HEK293T (cell line): ENCODE data around the gene ZNF155.

Source experiments
- CTCF ChIA-PET: fragments of 350-600 bp; formaldehyde crosslinking; extraction: SDS; loops from one replicate; lab custom pipeline; 2021; ENCODE audit warnings: antibody characterized with exemption, inconsistent platforms; lab: Yijun Ruan, JAX
- POLR2A ChIA-PET: fragments of 350-600 bp; formaldehyde crosslinking; extraction: SDS; loops from one replicate; lab custom pipeline; 2020; ENCODE audit warnings: antibody characterized with exemption, inconsistent platforms; lab: Yijun Ruan, JAX
- DNase-seq: peaks from one replicate; pipeline ENCODE4 v3.0.0; 2012; ENCODE audit warnings: mixed read lengths; ENCODE audit errors: extremely low spot score
- ARNT ChIP-seq: fragments of 450-650 bp; IDR thresholded peaks from 2 replicates; pipeline ENCODE4 v1.6.1; 2017; ENCODE audit warnings: mild to moderate bottlenecking
- BHLHE40 ChIP-seq: fragments of 450-650 bp; IDR thresholded peaks from 2 replicates; pipeline ENCODE4 v1.6.1; 2016; ENCODE audit warnings: mild to moderate bottlenecking, moderate library complexity, borderline replicate concordance
- CTBP1 ChIP-seq: fragments of 450-650 bp; IDR thresholded peaks from 2 replicates; pipeline ENCODE4 v1.6.1; 2016; ENCODE audit warnings: borderline replicate concordance
- ELF4 ChIP-seq: fragments of 450-650 bp; IDR thresholded peaks from 2 replicates; pipeline ENCODE4 v1.6.1; 2017; ENCODE audit warnings: antibody characterized with exemption
- FOXA1 ChIP-seq: fragments of 450-650 bp; IDR thresholded peaks from 2 replicates; pipeline ENCODE4 v1.6.1; 2016; ENCODE audit warnings: mild to moderate bottlenecking
- FOXK2 ChIP-seq: fragments of 450-650 bp; IDR thresholded peaks from 2 replicates; pipeline ENCODE4 v1.6.1; 2016; ENCODE audit warnings: mild to moderate bottlenecking
- FOXM1 ChIP-seq: fragments of 450-650 bp; IDR thresholded peaks from 2 replicates; pipeline ENCODE4 v1.6.1; 2017; ENCODE audit warnings: mild to moderate bottlenecking, borderline replicate concordance
- HDGF ChIP-seq: fragments of 450-650 bp; IDR thresholded peaks from 2 replicates; pipeline ENCODE4 v1.6.1; 2017; ENCODE audit warnings: antibody characterized with exemption, borderline replicate concordance
- L3MBTL2 ChIP-seq: fragments of 450-650 bp; conservative IDR thresholded peaks from 2 replicates; pipeline ENCODE4 v1.6.1; 2016; ENCODE audit warnings: mild to moderate bottlenecking
- LEF1 ChIP-seq: fragments of 450-650 bp; IDR thresholded peaks from 2 replicates; pipeline ENCODE4 v1.6.1; 2017; ENCODE audit warnings: mild to moderate bottlenecking, borderline replicate concordance
- NFRKB ChIP-seq: fragments of 450-650 bp; IDR thresholded peaks from 2 replicates; pipeline ENCODE4 v1.6.1; 2016; ENCODE audit warnings: mild to moderate bottlenecking, moderate library complexity
- SP1 ChIP-seq: fragments of 450-650 bp; IDR thresholded peaks from 2 replicates; pipeline ENCODE4 v1.6.1; 2017
- SUZ12 ChIP-seq: fragments of 450-650 bp; IDR thresholded peaks from 2 replicates; pipeline ENCODE4 v1.6.1; 2016; ENCODE audit warnings: mild to moderate bottlenecking
- TARDBP ChIP-seq: fragments of 450-650 bp; IDR thresholded peaks from 2 replicates; pipeline ENCODE4 v1.6.1; 2016
- ZNF384 ChIP-seq: fragments of 450-650 bp; IDR thresholded peaks from 2 replicates; pipeline ENCODE4 v1.6.1; 2016
- TF ChIP-seq, protein P1 (sequence below): fragments of 450-650 bp; IDR thresholded peaks from 2 replicates; pipeline ENCODE4 v1.6.1; 2016

ZNF155 gene

DNA sequence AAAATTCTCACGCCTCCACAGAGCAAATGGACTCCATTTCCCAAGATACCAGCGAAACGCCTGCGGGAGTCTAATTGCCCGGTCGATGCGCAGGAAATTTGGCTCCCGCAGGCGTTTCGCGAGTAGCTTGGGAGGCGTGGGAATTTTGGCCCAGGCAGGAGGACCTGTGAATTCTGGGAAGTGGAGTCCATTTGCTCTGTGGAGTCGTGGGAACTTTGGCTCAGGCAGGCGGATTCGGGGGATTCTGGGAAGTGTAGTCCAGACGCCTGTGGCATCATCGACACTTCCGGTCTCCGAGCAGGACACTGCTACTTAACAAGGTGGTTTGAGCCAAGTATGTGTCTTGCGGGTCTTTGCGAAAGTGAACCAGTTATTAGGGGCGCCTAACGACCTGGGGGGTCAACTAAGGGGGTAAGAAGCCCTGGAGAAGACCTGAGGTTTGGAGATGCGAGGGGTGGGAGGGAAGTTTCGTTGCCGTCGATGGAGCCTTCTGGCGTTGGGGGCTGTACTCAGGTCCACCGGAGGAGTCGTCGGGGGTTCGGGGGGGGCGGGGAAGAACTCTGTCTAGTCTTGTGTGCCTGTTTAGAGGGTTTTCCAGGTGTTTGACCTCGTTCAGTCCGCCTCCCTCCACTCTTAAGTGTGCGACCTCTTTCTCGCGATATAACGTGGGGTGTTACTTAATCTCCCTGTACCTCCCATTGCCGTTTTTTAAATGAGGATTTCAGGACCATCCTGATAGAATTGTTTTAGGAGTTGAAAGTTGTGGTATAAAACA, at the start of gene ZNF155:
ZNF155 (plus strand) TSS at position 277 of the 775 bp plus-strand sequence. CDS start 4,356 bp downstream, outside the sequence.
- CTCF ChIA-PET, result no interaction called here
- peak; percentile 92 for DNase-seq
- POLR2A ChIA-PET, result interaction anchor here (0.9 to 1.0 kb wide), 2 partner anchors 18 to 49 kb away, joined by 3 read pairs; partner anchors contain the start of gene ZNF45
- TF ChIP-seq ZNF384 (no peak), HDGF (no peak), FOXK2 (no peak), LEF1 (no peak), BHLHE40 (no peak), TARDBP (no peak), ARNT (no peak), ELF4 (peak; percentile 72), SP1 (no peak), CTBP1 (no peak), SUZ12 (peak; percentile 47; the same call in 1 of the 2 replicates), FOXA1 (no peak), FOXM1 (no peak), NFRKB (no peak), L3MBTL2 (peak; percentile 65)
- TF ChIP-seq, protein P1, sequence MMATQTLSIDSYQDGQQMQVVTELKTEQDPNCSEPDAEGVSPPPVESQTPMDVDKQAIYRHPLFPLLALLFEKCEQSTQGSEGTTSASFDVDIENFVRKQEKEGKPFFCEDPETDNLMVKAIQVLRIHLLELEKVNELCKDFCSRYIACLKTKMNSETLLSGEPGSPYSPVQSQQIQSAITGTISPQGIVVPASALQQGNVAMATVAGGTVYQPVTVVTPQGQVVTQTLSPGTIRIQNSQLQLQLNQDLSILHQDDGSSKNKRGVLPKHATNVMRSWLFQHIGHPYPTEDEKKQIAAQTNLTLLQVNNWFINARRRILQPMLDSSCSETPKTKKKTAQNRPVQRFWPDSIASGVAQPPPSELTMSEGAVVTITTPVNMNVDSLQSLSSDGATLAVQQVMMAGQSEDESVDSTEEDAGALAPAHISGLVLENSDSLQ, result no peak

GRCh38 chr19:43934985-43935708, 48.8 kb upstream of the ZNF155 start, which contains the start of gene ZNF45:
Gene ZNF45 (minus strand): TSS chr19:43935282. CDS start chr19:43922185, 13,097 bp downstream.
- TF ChIP-seq HDGF (no peak), SP1 (no peak), SUZ12 (0 out of 2 replicates have a peak, but pooled peaks have one; percentile 6), ELF4 (peak; percentile 54; the same call in 1 of the 2 replicates), L3MBTL2 (peak; percentile 92), ARNT (no peak)
- CTCF ChIA-PET, result interaction anchor here (0.6 to 1.3 kb wide), 2 partner anchors 16 to 635 kb away, joined by 3 read pairs; partner anchors contain the start of gene ZNF221
- POLR2A ChIA-PET, result interaction anchor here (0.6 to 2.2 kb wide), 10 partner anchors 10 to 159 kb away, joined by 3 to 23 read pairs (median 4); partner anchors contain the start of genes ZNF155, ZNF221, ZNF224 and ZNF283
- peak; percentile 92 for DNase-seq

GRCh38 chr19:43936188-43936587, 47.8 kb upstream of the ZNF155 start:
- POLR2A ChIA-PET, result interaction anchor here (1.0 to 2.2 kb wide), 2 partner anchors 9 to 15 kb away, joined by 4 to 23 read pairs; partner anchors contain the start of gene ZNF221
- TF ChIP-seq BHLHE40 (no peak), CTBP1 (no peak)
- DNase-seq, result no peak
- CTCF ChIA-PET, result interaction anchor here (0.6 kb wide), 1 partner anchor 634 kb away, joined by 3 read pairs; no protein-coding TSS in a partner anchor

GRCh38 chr19:43939557-43940260, 44.3 kb upstream of the ZNF155 start:
- ChIA-PET CTCF (no interaction called here), POLR2A (no interaction called here)

DNA sequence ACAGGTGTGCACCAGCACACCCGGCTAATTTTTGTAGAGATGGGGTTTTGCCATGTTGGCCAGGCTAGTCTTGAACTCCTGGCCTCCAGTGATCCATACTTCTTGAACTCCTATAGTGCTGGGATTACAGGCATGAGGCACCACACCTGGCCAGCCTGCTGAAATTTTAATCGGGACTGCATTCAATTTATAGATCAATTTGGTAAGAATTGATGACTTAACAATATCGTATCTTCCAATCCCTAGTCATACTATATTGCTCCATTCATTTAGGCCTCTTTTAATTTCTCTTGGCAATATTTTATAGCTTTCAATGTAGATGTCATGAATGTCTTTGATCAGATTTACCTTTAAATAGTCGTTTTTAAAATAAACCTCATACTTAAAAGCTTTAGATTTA, 43.3 kb upstream of the ZNF155 start:
- no peak for TF ChIP-seq SUZ12
- TF ChIP-seq ARNT, result no peak
- TF ChIP-seq L3MBTL2, result no peak
- TF ChIP-seq, protein P1, result no peak
- no peak for TF ChIP-seq NFRKB
- TF ChIP-seq BHLHE40, result no peak
- TF ChIP-seq FOXA1, result no peak
- TF ChIP-seq SP1, result no peak
- no peak for TF ChIP-seq ZNF384
- TF ChIP-seq FOXK2, result no peak
- no peak for TF ChIP-seq HDGF
- no peak for TF ChIP-seq TARDBP
- no peak for TF ChIP-seq ELF4
- no peak for TF ChIP-seq CTBP1
- no peak for TF ChIP-seq FOXM1
- TF ChIP-seq LEF1, result no peak
- no peak for DNase-seq
- ChIA-PET POLR2A (no interaction called here), CTCF (no interaction called here)

More at GRCh38 chr19:43939557-43940260, 44.3 kb upstream of the ZNF155 start:
- no peak for DNase-seq
- TF ChIP-seq LEF1 (no peak), BHLHE40 (no peak), ELF4 (no peak), SP1 (no peak), CTBP1 (no peak), HDGF (no peak), TARDBP (no peak), FOXA1 (no peak), ARNT (no peak), L3MBTL2 (no peak), SUZ12 (no peak)
- TF ChIP-seq, protein P1, result no peak
